Loucy (cell line): ENCODE results near the gene ADAMTSL2.

Experiments used
- EZH2phosphoT487 ChIP-seq: fragments of 200-600 bp; IDR thresholded peaks from 2 replicates; pipeline ENCODE4 v1.6.1; 2018; ENCODE audit warnings: antibody characterized with exemption, mild to moderate bottlenecking, moderate library complexity, borderline replicate concordance
- TF ChIP-seq, protein P1 (sequence below): fragments of 200-600 bp; sonication (generic); conservative IDR thresholded peaks from 2 replicates; pipeline ENCODE4 v1.5.1; 2014; ENCODE audit warnings: mild to moderate bottlenecking, antibody characterized with exemption, low read length

DNA sequence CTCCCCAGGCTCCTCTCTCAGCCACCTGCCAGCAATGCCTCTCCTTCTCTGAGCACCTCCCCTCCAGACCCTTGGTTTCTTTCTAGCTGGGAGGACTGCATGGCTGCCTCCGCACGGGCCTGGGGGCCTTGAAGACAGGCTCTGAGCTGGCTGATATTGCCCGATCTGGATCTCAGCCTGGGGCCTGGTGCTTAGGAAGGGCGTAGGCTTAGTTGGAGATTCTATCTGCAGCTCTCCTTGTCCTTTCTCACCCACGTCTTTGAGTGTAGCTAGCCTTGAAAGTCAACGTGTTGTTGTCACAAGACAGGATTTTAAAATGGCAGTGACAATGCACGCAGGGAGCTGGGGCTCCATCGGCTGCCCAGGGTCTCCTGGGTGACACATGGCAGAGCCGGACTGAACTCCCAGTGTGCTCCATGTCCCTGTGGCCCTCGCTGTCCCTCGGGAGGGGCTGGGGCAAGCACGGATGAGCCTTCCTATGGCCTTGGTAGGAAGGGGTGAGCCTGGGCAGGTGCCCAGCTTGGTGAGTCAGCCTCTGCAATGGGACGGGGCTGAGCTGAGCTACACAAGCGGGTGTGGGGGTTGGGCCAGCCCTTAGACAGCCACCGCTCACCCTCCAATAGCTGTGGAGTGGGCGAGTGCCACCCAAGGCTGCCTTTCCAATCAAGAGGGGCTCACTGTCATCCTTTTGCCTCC lies 9.4 kb downstream of the ADAMTSL2 start:
- TF ChIP-seq, protein P1, sequence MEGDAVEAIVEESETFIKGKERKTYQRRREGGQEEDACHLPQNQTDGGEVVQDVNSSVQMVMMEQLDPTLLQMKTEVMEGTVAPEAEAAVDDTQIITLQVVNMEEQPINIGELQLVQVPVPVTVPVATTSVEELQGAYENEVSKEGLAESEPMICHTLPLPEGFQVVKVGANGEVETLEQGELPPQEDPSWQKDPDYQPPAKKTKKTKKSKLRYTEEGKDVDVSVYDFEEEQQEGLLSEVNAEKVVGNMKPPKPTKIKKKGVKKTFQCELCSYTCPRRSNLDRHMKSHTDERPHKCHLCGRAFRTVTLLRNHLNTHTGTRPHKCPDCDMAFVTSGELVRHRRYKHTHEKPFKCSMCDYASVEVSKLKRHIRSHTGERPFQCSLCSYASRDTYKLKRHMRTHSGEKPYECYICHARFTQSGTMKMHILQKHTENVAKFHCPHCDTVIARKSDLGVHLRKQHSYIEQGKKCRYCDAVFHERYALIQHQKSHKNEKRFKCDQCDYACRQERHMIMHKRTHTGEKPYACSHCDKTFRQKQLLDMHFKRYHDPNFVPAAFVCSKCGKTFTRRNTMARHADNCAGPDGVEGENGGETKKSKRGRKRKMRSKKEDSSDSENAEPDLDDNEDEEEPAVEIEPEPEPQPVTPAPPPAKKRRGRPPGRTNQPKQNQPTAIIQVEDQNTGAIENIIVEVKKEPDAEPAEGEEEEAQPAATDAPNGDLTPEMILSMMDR, result no peak
- no peak for TF ChIP-seq EZH2phosphoT487
